ENCODE results near the gene NTSR1. TPM values are rescaled to one million over a fixed set of nuclear protein-coding genes. Genes with fewer than 3 reads are reported as not detected.

Gene NTSR1
- polyA plus RNA-seq, 4 donors = 0.34 to 1.2 TPM; not detected in 2

DNA sequence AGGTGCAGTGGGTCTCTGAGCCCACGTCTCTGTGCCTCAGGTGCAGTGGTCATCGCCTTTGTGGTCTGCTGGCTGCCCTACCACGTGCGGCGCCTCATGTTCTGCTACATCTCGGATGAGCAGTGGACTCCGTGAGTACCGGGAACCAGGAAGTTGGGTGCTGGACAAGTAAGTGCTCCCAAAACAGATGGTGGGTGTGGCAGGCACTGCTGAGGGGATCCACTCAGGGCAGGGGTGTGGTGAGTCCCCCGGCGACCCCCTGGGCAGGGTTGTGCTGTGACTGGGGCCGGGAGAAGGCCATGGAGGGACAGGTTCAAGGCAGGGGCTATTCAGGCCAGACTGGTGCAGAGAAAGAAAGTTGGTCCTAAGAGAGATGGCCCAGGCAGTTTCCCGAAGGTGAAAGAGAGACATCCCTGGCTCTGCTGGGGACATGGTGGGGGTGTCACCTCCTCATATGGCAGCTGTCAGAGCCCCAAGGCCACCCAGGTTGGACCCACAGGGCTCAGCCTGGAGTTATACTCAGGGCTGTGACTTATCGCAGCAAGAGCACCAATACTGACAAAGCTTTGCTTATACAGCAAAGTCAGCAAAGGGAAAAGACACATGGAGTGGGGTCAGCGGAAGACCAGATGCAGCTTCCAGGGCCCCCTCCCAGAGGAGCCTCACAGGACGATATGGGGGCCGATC is 49.7 kb downstream of the NTSR1 start:
- H3K27me3 ChIP-seq (ENCODE audit: control insufficient read depth in 3 of 3, insufficient read depth in 3 of 3, low read length in 3 of 3) = no peaks in the 10 kb centered on the region
- no peaks in the 10 kb centered on the region for H3K9me3 ChIP-seq (ENCODE audit: control insufficient read depth in 2 of 2, insufficient read depth in 1 of 2, low read depth in 1 of 2, low read length in 1 of 2)
- no peaks in the 10 kb centered on the region for H3K36me3 ChIP-seq (ENCODE audit: control insufficient read depth in 3 of 3, insufficient read depth in 2 of 3, low read depth in 1 of 3, low read length in 3 of 3)
- 58 to 75% (median 63%) methylated on average over 15 to 16 of the region's 16 CpGs for WGBS, 3 donors
- no peak overlapping the region for H3K4me3 ChIP-seq (ENCODE audit: low read depth in 1 of 3, low read length in 3 of 3)
- H3K4me1 ChIP-seq (ENCODE audit: control insufficient read depth in 3 of 3, insufficient read depth in 2 of 3, low read depth in 1 of 3, low read length in 2 of 3) = no peaks in the 10 kb centered on the region
- DNase-seq (no peak), FAIRE-seq (no peak)
- H3K27ac ChIP-seq (ENCODE audit: low read depth in 1 of 3, low read length in 2 of 3) = no peak overlapping the region

DNA sequence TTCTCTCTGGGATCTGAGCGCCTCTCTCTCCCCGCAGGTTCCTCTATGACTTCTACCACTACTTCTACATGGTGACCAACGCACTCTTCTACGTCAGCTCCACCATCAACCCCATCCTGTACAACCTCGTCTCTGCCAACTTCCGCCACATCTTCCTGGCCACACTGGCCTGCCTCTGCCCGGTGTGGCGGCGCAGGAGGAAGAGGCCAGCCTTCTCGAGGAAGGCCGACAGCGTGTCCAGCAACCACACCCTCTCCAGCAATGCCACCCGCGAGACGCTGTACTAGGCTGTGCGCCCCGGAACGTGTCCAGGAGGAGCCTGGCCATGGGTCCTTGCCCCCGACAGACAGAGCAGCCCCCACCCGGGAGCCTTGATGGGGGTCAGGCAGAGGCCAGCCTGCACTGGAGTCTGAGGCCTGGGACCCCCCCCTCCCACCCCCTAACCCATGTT is 51.4 kb downstream of the NTSR1 start:
- DNase-seq = no peak
- Histone ChIP-seq H3K4me3 (ENCODE audit: low read depth in 1 of 3, low read length in 3 of 3) (no peak overlapping the region), H3K36me3 (ENCODE audit: control insufficient read depth in 3 of 3, insufficient read depth in 2 of 3, low read depth in 1 of 3, low read length in 3 of 3) (no peaks in the 10 kb centered on the region), H3K27me3 (ENCODE audit: control insufficient read depth in 3 of 3, insufficient read depth in 3 of 3, low read length in 3 of 3) (no peaks in the 10 kb centered on the region), H3K4me1 (ENCODE audit: control insufficient read depth in 3 of 3, insufficient read depth in 2 of 3, low read depth in 1 of 3, low read length in 2 of 3) (no peaks in the 10 kb centered on the region), H3K27ac (ENCODE audit: low read depth in 1 of 3, low read length in 2 of 3) (no peak overlapping the region), H3K9me3 (ENCODE audit: control insufficient read depth in 2 of 2, insufficient read depth in 1 of 2, low read depth in 1 of 2, low read length in 1 of 2) (no peaks in the 10 kb centered on the region)
- FAIRE-seq = no peak
- WGBS, 3 donors = 79 to 83% (median 82%) methylated on average over 17 to 20 of the region's 20 CpGs

DNA sequence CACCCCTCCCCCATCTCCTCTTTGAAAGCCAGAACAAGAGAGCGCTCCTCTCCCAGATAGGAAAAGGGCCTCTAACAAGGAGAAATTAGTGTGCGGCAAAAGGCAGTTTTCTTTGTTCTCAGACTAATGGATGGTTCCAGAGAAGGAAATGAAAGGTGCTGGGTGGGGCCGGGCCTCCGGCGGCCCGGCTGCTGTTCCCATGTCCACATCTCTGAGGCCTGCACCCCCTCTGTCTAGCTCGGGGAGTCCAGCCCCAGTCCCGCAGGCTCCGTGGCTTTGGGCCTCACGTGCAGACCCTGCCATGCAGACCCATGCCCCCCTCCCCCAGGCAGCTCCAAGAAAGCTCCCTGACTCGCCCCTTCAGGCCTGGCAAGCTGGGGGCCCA is 51.8 kb downstream of the NTSR1 start:
- no peak for FAIRE-seq
- WGBS, 3 donors = 61 to 73% (median 64%) methylated on average over 11 of the region's 11 CpGs
- H3K27me3 ChIP-seq (ENCODE audit: control insufficient read depth in 3 of 3, insufficient read depth in 3 of 3, low read length in 3 of 3) = peaks cover 0 to 1% (median 0%) of the 10 kb centered on the region in 3 donors
- no peaks in the 10 kb centered on the region for H3K9me3 ChIP-seq (ENCODE audit: control insufficient read depth in 2 of 2, insufficient read depth in 1 of 2, low read depth in 1 of 2, low read length in 1 of 2)
- no peak for DNase-seq
- no peaks in the 10 kb centered on the region for H3K4me1 ChIP-seq (ENCODE audit: control insufficient read depth in 3 of 3, insufficient read depth in 2 of 3, low read depth in 1 of 3, low read length in 2 of 3)
- H3K27ac ChIP-seq (ENCODE audit: low read depth in 1 of 3, low read length in 2 of 3) = no peak overlapping the region
- H3K36me3 ChIP-seq (ENCODE audit: control insufficient read depth in 3 of 3, insufficient read depth in 2 of 3, low read depth in 1 of 3, low read length in 3 of 3) = no peaks in the 10 kb centered on the region
- no peak overlapping the region for H3K4me3 ChIP-seq (ENCODE audit: low read depth in 1 of 3, low read length in 3 of 3)

DNA sequence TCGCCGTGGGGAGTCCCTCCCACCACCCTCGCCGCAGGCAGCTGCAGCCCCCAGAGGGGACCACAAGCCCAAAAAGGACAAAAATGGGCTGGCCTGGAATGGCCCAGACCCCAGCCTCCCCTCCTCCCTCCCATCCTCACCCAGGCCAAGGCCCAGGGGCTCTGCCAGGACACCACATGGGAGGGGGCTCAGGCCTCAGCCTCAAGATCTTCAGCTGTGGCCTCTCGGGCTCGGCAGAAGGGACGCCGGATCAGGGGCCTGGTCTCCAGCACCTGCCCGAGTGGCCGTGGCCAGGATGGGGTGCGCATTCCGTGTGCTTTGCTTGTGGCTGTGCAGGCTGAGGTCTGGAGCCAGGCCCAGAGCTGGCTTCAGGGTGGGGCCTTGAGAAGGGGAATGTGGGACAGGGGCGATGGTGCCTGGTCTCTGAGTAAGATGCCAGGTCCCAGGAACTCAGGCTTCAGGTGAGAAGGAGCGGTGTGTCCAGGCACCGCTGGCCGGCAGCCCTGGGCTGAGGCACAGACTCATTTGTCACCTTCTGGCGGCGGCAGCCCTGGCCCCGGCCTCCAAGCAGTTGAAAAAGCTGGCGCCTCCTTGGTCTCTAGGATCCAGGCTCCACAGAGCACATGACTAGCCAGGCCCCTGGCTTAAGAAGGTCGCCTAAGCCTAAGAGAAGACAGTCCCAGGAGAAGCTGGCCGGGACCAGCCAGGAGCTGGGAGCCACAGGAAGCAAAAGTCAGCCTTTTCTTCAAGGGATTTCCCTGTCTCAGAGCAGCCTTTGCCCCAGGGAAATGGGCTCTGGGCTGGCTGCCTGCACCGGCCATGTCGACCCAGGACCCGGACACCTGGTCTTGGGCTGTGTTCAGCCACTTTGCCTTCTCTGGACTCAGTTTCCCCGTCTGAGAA is 52.5 kb downstream of the NTSR1 start:
- no peak for DNase-seq
- 69 to 71% (median 70%) methylated on average over 26 of the region's 26 CpGs for WGBS, 3 donors
- H3K4me3 ChIP-seq (ENCODE audit: low read depth in 1 of 3, low read length in 3 of 3) = no peak overlapping the region
- H3K9me3 ChIP-seq (ENCODE audit: control insufficient read depth in 2 of 2, insufficient read depth in 1 of 2, low read depth in 1 of 2, low read length in 1 of 2) = no peaks in the 10 kb centered on the region
- no peaks in the 10 kb centered on the region for H3K4me1 ChIP-seq (ENCODE audit: control insufficient read depth in 3 of 3, insufficient read depth in 2 of 3, low read depth in 1 of 3, low read length in 2 of 3)
- FAIRE-seq = no peak
- no peaks in the 10 kb centered on the region for H3K36me3 ChIP-seq (ENCODE audit: control insufficient read depth in 3 of 3, insufficient read depth in 2 of 3, low read depth in 1 of 3, low read length in 3 of 3)
- no peak overlapping the region for H3K27ac ChIP-seq (ENCODE audit: low read depth in 1 of 3, low read length in 2 of 3)
- peaks cover 0 to 1% (median 0%) of the 10 kb centered on the region in 3 donors for H3K27me3 ChIP-seq (ENCODE audit: control insufficient read depth in 3 of 3, insufficient read depth in 3 of 3, low read length in 3 of 3)

DNA sequence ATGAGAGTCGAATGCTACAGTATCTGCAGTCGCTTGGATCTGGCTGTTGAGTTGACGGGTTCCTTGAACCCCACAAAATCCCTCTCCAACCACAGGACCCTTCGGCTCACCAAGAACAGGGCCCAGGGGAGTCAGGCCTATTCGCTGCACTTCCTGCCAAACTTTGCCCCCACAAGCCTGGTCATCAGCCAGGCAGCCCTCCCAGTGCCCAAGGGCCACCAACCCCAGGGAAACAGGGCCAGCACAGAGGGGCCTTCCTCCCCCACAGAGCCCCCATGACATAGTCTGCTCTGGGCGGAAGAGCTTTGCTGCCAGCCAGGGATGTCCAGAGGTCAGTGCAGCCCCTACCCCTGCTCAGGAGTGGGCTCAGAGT is 53.1 kb downstream of the NTSR1 start:
- Histone ChIP-seq H3K4me1 (ENCODE audit: control insufficient read depth in 3 of 3, insufficient read depth in 2 of 3, low read depth in 1 of 3, low read length in 2 of 3) (no peaks in the 10 kb centered on the region), H3K27ac (ENCODE audit: low read depth in 1 of 3, low read length in 2 of 3) (no peak overlapping the region), H3K27me3 (ENCODE audit: control insufficient read depth in 3 of 3, insufficient read depth in 3 of 3, low read length in 3 of 3) (peaks cover 0 to 1% (median 0%) of the 10 kb centered on the region in 3 donors), H3K9me3 (ENCODE audit: control insufficient read depth in 2 of 2, insufficient read depth in 1 of 2, low read depth in 1 of 2, low read length in 1 of 2) (no peaks in the 10 kb centered on the region), H3K36me3 (ENCODE audit: control insufficient read depth in 3 of 3, insufficient read depth in 2 of 3, low read depth in 1 of 3, low read length in 3 of 3) (no peaks in the 10 kb centered on the region), H3K4me3 (ENCODE audit: low read depth in 1 of 3, low read length in 3 of 3) (no peak overlapping the region)
- no peak for DNase-seq
- FAIRE-seq = no peak
- 90 to 96% (median 93%) methylated on average over 6 of the region's 6 CpGs for WGBS, 3 donors

DNA sequence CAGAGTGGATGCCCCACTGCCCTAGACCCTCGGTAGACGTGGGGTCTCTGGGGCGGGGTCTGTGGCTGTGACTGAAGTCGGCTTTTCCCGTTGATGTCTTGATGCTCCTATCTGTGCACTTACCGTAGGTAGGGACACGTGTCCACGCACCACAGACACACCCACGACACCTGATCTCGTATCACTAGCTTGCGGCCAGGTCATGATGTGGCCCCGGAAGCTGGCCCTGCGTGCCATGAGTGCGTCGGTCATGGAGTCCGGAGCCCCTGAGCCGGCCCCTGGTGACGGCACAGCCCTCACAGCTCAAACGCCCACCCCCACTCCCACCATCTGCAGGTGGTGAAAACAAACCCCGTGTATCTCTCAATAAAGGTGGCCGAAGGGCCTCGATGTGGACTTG is 53.7 kb downstream of the NTSR1 start:
- peaks cover 0 to 1% (median 0%) of the 10 kb centered on the region in 3 donors for H3K27me3 ChIP-seq (ENCODE audit: control insufficient read depth in 3 of 3, insufficient read depth in 3 of 3, low read length in 3 of 3)
- H3K9me3 ChIP-seq (ENCODE audit: control insufficient read depth in 2 of 2, insufficient read depth in 1 of 2, low read depth in 1 of 2, low read length in 1 of 2) = no peaks in the 10 kb centered on the region
- 81 to 89% (median 83%) methylated on average over 22 of the region's 22 CpGs for WGBS, 3 donors
- no peak for FAIRE-seq
- no peak overlapping the region for H3K4me3 ChIP-seq (ENCODE audit: low read depth in 1 of 3, low read length in 3 of 3)
- no peak for DNase-seq
- no peaks in the 10 kb centered on the region for H3K36me3 ChIP-seq (ENCODE audit: control insufficient read depth in 3 of 3, insufficient read depth in 2 of 3, low read depth in 1 of 3, low read length in 3 of 3)
- H3K4me1 ChIP-seq (ENCODE audit: control insufficient read depth in 3 of 3, insufficient read depth in 2 of 3, low read depth in 1 of 3, low read length in 2 of 3) = no peaks in the 10 kb centered on the region
- H3K27ac ChIP-seq (ENCODE audit: low read depth in 1 of 3, low read length in 2 of 3) = no peak overlapping the region

DNA sequence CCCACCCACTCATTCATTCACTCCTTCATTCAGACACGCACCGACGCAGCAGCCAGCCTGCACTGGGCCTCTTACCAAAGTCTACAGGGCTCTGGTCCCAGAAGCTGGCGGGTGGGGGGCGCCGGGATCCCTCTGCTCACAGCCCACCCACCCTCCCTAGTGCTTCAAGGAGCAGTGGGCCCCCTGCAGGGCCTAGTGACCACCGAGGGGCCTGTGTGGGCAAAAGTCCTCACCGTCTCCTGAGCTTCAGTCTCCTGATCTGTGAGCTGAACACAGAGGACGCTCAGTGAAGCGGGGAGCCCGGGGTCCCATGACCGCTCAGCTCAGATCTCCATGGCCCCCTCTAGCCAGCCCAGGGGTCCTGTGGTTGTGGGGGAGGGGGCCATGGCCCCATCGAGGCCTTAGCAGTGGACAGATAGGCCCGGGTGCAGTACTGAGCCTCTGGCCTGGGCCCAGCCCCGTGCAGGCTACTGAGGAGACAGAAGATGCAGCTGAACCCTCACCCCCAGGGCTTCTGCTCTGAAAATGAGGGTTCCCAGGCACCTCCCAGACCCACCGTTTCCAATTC is 54.2 kb downstream of the NTSR1 start:
- Histone ChIP-seq H3K9me3 (ENCODE audit: control insufficient read depth in 2 of 2, insufficient read depth in 1 of 2, low read depth in 1 of 2, low read length in 1 of 2) (no peaks in the 10 kb centered on the region), H3K36me3 (ENCODE audit: control insufficient read depth in 3 of 3, insufficient read depth in 2 of 3, low read depth in 1 of 3, low read length in 3 of 3) (no peaks in the 10 kb centered on the region), H3K4me3 (ENCODE audit: low read depth in 1 of 3, low read length in 3 of 3) (no peak overlapping the region), H3K27ac (ENCODE audit: low read depth in 1 of 3, low read length in 2 of 3) (no peak overlapping the region), H3K27me3 (ENCODE audit: control insufficient read depth in 3 of 3, insufficient read depth in 3 of 3, low read length in 3 of 3) (peaks cover 0 to 1% (median 0%) of the 10 kb centered on the region in 3 donors), H3K4me1 (ENCODE audit: control insufficient read depth in 3 of 3, insufficient read depth in 2 of 3, low read depth in 1 of 3, low read length in 2 of 3) (no peaks in the 10 kb centered on the region)
- no peak for FAIRE-seq
- DNase-seq = no peak
- WGBS, 3 donors = 85 to 89% (median 88%) methylated on average over 16 of the region's 16 CpGs

DNA sequence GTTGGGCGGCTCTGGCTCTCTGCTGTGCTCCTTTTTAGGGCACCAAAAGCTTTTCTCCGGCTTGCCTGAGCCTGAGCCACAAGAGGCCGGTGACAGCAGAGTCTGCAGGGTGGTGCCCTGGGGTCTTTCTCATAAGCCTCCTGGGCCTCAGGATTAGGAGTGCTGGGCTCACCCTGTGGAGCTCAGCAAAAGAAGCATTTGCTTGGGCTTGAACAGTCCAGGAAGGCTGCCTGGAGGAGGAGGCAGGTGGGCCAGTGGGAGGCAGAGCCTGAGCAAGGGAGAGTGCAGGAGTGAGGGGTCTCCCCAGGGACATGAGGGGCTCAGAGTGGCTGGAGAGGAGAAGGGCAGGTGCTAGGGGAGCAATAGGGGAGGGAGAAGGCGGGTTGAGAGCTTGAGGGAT is 54.8 kb downstream of the NTSR1 start:
- H3K9me3 ChIP-seq (ENCODE audit: control insufficient read depth in 2 of 2, insufficient read depth in 1 of 2, low read depth in 1 of 2, low read length in 1 of 2) = no peaks in the 10 kb centered on the region
- FAIRE-seq = no peak

More for the DNA sequence above, 54.8 kb downstream of the NTSR1 start:
- H3K4me1 ChIP-seq (ENCODE audit: control insufficient read depth in 3 of 3, insufficient read depth in 2 of 3, low read depth in 1 of 3, low read length in 2 of 3) = peaks cover 0 to 1% (median 0%) of the 10 kb centered on the region in 3 donors
- H3K4me3 ChIP-seq (ENCODE audit: low read depth in 1 of 3, low read length in 3 of 3) = no peak overlapping the region
- no peaks in the 10 kb centered on the region for H3K36me3 ChIP-seq (ENCODE audit: control insufficient read depth in 3 of 3, insufficient read depth in 2 of 3, low read depth in 1 of 3, low read length in 3 of 3)
- peaks cover 0 to 1% (median 0%) of the 10 kb centered on the region in 3 donors for H3K27me3 ChIP-seq (ENCODE audit: control insufficient read depth in 3 of 3, insufficient read depth in 3 of 3, low read length in 3 of 3)
- no peak for DNase-seq
- WGBS, 3 donors = 93 to 98% (median 95%) methylated on average over 4 of the region's 4 CpGs
- H3K27ac ChIP-seq (ENCODE audit: low read depth in 1 of 3, low read length in 2 of 3) = no peak overlapping the region
